ENCODE measurements around the gene ARHGAP26.

- TF ChIP-seq CTCF (IDR thresholded peaks at IDR 0.05 in 8 of 11, conservative IDR thresholded peaks at IDR 0.05 in 3 of 11) (no peak), POLR2A (IDR thresholded peaks at IDR 0.05) (no peak), POLR2AphosphoS5 (IDR thresholded peaks at IDR 0.05) (no peak)
These were observed 256.2 kb downstream of the ARHGAP26 start for GRCh38 chr5:143026380-143026779.
